Gastroesophageal sphincter (tissue), 3 donors: ENCODE measurements around the gene TNFSF4.

Experiments used
- POLR2A ChIP-seq, 2 donors: fragments of 450-650 bp; IDR thresholded peaks; one replicate each; pipeline ENCODE4 v1.6.1; 2017; ENCODE audit warnings: antibody characterized with exemption in 2 of 2, mild to moderate bottlenecking in 2 of 2, moderate library complexity in 1 of 2
- POLR2AphosphoS5 ChIP-seq: sonication (generic); formaldehyde crosslinking; IDR thresholded peaks from one replicate; pipeline ENCODE4 v1.6.1; 2017; ENCODE audit warnings: antibody characterized with exemption
- TF ChIP-seq, protein P1 (sequence below), 4 experiments: fragments of 200-600 bp in 2 of 4; fragments of 450-650 bp in 2 of 4; sonication (generic) in 1 of 4; IDR thresholded peaks; one replicate each; pipeline ENCODE4 v1.5.1; 2017 to 2019; ENCODE audit warnings: antibody characterized with exemption in 4 of 4, mild to moderate bottlenecking in 2 of 4, moderate library complexity in 2 of 4

DNA sequence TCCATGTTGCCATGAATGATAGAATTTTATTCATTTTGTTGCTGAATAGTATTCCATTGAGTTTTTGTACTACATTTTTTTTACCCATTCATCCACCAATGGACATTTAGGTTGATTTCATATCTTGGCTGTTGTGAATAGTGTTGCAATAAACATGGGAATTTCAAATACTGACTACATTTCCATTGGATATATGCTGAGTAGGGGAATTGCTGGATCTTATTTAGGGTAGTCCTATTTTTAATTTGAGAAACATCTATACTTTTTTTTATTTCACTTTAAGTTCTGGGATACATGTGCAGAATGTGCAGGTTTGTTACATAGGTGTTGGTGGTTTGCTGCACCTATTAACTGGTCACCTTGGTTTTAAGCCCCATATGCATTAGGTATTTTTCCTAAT lies 38.8 kb upstream of the TNFSF4 start:
- TF ChIP-seq, protein P1, sequence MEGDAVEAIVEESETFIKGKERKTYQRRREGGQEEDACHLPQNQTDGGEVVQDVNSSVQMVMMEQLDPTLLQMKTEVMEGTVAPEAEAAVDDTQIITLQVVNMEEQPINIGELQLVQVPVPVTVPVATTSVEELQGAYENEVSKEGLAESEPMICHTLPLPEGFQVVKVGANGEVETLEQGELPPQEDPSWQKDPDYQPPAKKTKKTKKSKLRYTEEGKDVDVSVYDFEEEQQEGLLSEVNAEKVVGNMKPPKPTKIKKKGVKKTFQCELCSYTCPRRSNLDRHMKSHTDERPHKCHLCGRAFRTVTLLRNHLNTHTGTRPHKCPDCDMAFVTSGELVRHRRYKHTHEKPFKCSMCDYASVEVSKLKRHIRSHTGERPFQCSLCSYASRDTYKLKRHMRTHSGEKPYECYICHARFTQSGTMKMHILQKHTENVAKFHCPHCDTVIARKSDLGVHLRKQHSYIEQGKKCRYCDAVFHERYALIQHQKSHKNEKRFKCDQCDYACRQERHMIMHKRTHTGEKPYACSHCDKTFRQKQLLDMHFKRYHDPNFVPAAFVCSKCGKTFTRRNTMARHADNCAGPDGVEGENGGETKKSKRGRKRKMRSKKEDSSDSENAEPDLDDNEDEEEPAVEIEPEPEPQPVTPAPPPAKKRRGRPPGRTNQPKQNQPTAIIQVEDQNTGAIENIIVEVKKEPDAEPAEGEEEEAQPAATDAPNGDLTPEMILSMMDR (IDR thresholded peaks at IDR 0.05): no peak
- TF ChIP-seq POLR2A (IDR thresholded peaks at IDR 0.05): no peak
- TF ChIP-seq POLR2AphosphoS5: no peak
